HL-60 (cell line): ENCODE results near the gene IGFLR1.

Experiments used
- GABPA ChIP-seq: IDR thresholded peaks from 2 replicates; pipeline ENCODE4 v1.6.1; 2012; ENCODE audit warnings: low read depth
- TF ChIP-seq, protein P1 (sequence below): IDR thresholded peaks from one replicate; pipeline ENCODE4 v1.5.1; 2011; ENCODE audit warnings: low read length, control low read depth, inconsistent platforms; ENCODE audit not compliant: insufficient read depth

DNA sequence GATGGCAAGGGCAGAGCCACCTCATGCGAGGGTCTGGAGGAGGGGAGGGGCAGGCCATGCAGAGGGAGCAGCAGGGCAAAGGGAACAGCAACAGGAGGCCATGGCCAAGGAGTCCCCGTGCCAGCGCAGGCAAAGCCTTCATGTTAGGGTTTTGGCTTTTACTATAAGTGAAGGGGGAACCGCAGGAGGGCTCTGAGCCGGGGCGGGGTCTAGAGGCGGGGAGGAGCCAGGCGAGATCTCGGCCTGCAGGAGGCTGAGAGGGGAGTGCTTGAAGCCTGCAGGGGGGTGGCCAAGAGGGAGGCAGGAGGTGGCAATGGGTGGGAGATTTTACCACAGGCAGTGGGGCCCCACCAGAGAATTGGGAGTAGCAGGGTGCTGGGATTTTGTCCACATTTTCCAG, 39.4 kb upstream of the IGFLR1 start:
- TF ChIP-seq, protein P1, sequence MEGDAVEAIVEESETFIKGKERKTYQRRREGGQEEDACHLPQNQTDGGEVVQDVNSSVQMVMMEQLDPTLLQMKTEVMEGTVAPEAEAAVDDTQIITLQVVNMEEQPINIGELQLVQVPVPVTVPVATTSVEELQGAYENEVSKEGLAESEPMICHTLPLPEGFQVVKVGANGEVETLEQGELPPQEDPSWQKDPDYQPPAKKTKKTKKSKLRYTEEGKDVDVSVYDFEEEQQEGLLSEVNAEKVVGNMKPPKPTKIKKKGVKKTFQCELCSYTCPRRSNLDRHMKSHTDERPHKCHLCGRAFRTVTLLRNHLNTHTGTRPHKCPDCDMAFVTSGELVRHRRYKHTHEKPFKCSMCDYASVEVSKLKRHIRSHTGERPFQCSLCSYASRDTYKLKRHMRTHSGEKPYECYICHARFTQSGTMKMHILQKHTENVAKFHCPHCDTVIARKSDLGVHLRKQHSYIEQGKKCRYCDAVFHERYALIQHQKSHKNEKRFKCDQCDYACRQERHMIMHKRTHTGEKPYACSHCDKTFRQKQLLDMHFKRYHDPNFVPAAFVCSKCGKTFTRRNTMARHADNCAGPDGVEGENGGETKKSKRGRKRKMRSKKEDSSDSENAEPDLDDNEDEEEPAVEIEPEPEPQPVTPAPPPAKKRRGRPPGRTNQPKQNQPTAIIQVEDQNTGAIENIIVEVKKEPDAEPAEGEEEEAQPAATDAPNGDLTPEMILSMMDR: no peak
- no peak for TF ChIP-seq GABPA
